ENCODE results near the gene MINK1. TPM values are rescaled to one million over a fixed set of nuclear protein-coding genes. Genes with fewer than 3 reads are reported as not detected.

The MINK1 gene
- total and polyA plus RNA-seq, 10 of the 15 experiments (the other 5 are each of a cell fraction or from before 2014, with no cell fraction given): 0.08 to 55.6 (median 15.0) TPM

DNA sequence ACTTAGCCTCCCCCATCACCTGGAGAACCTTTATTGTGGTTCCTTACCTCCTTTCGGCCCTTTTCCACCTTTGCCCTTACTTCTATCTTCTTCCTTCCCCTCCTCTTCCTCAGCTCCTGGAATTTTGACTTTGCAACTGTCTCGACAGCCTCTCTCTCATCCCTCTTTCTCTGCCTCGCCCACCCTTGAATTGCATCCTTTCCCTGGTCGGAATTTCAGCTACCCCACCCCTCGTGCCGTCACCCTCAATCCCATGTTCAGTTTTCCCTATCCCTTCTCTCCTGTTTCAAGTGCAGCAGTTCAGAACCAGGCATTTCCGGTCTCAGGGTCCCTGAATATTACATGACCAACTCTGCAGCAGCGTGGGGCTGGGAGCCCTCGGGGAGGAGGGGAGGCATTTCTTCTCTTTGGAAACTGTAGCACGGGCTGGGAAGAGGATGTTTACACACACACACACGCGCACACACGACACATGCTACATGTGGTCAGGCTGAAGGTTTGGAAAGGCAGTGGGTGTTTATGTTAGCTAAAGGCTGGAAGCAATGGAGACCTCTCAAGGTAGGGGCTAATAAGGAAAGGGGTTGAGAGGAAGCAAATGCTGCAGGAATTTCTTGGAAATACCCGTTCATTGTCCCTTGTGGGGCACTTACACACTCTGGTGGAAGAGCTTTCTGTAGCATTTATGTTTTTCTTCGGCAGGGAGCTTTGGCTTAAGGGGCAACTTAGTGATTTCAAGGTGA lies 971 bp downstream of the MINK1 start:
- ChIA-PET POLR2A (interaction anchor here (0.5 to 1.3 kb wide), 5 partner anchors 9 to 48 kb away, joined by 3 to 5 read pairs (median 4); partner anchors contain the start of gene PSMB6), SMC1A (ENCODE audit: uncharacterized antibody, unreplicated experiment) (interaction anchor here (1.0 kb wide), 1 partner anchor 124 kb away, joined by 3 read pairs; the partner anchor contains the start of gene ARRB2), CTCF (interaction anchor here (0.6 kb wide), 1 partner anchor 146 kb away, joined by 3 read pairs; no protein-coding TSS in a partner anchor), RAD21 (ENCODE audit: unreplicated experiment) (interaction anchor here (1.8 to 2.0 kb wide), 2 partner anchors 44 to 124 kb away, joined by 5 to 7 read pairs; partner anchors contain the start of gene ARRB2)
- Histone ChIP-seq H4K20me1 (ENCODE audit: control insufficient read depth, insufficient read depth) (peaks cover 9% of the 10 kb centered on the region; the same call in 1 of the 2 replicates), H3K4me3 (peak overlapping the region; percentile 82), H3K27me3 (replicated peaks in 1 of 2; ENCODE audit: control insufficient read depth in 2 of 2, insufficient read depth in 2 of 2, low read length in 1 of 2) (no peaks in the 10 kb centered on the region), H3K36me3 (ENCODE audit: control insufficient read depth in 2 of 2, insufficient read depth in 2 of 2, low read length in 1 of 2) (no peaks in the 10 kb centered on the region; a peak in 2 of 4 replicates), H3K4me1 (ENCODE audit: control insufficient read depth, insufficient read depth, low read length) (peaks cover 23% of the 10 kb centered on the region), H3K4me2 (ENCODE audit: control insufficient read depth, insufficient read depth) (peak overlapping the region; percentile 73), H3K79me2 (ENCODE audit: control insufficient read depth, insufficient read depth, low read length) (peaks cover 33% of the 10 kb centered on the region), H3K27ac (ENCODE audit: control insufficient read depth, insufficient read depth) (peak overlapping the region; percentile 76; the same call in 1 of the 2 replicates), H2AFZ (ENCODE audit: control insufficient read depth, low read depth, low read length) (peak overlapping the region; percentile 79), H3K9ac (ENCODE audit: control insufficient read depth, insufficient read depth, low read length) (peak overlapping the region; percentile 65), H3K9me3 (replicated peaks; ENCODE audit: control insufficient read depth, insufficient read depth, low read length) (no peaks in the 10 kb centered on the region)
- in situ Hi-C loops (cut with MboI) (no loop called here), intact Hi-C loops (cut with micrococcal nuclease; ENCODE audit: unreplicated experiment) (no loop called here)
- WGBS (ENCODE audit: insufficient coverage, insufficient replicate concordance, low lambda C conversion rate, missing lambda C conversion rate): 4% methylated on average over 15 of the region's 15 CpGs
- no TSS peak for BruUV-seq (replicated peaks)
- ATAC-seq: peak; percentile 9; the same call in 1 of the 3 replicates
- DNase-seq (ENCODE audit: low read depth, low spot score): no peak
- FAIRE-seq: no peak
- TF ChIP-seq RCOR1 (conservative IDR thresholded peaks at IDR 0.05; ENCODE audit: low read depth, low read length): no peak
- TF ChIP-seq, protein P1, sequence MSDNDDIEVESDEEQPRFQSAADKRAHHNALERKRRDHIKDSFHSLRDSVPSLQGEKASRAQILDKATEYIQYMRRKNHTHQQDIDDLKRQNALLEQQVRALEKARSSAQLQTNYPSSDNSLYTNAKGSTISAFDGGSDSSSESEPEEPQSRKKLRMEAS (IDR thresholded peaks at IDR 0.05; ENCODE audit: low read depth, low read length): peak; percentile 36; the same call in 1 of the 2 replicates
- no peak for TF ChIP-seq YBX1 (IDR thresholded peaks at IDR 0.05)
- no peak for TF ChIP-seq STAT1 (conservative IDR thresholded peaks at IDR 0.05)
- no peak for TF ChIP-seq TARDBP (IDR thresholded peaks at IDR 0.05; ENCODE audit: borderline replicate concordance)
- no peak for TF ChIP-seq EGR1 (IDR thresholded peaks at IDR 0.05; ENCODE audit: borderline replicate concordance in 1 of 2, low read depth in 2 of 2, low read length in 2 of 2)
- no peak for TF ChIP-seq CHD1 (IDR thresholded peaks at IDR 0.05; ENCODE audit: low read depth, low read length)
- TF ChIP-seq SPI1 (IDR thresholded peaks at IDR 0.05; ENCODE audit: borderline replicate concordance, insufficient read depth, low read depth, low read length): no peak
- no peak for TF ChIP-seq PAX8 (IDR thresholded peaks at IDR 0.05)
- TF ChIP-seq NKRF (conservative IDR thresholded peaks at IDR 0.05): no peak
- no peak for TF ChIP-seq SMAD5 (IDR thresholded peaks at IDR 0.05; ENCODE audit: low read depth)
- TF ChIP-seq, protein P2, sequence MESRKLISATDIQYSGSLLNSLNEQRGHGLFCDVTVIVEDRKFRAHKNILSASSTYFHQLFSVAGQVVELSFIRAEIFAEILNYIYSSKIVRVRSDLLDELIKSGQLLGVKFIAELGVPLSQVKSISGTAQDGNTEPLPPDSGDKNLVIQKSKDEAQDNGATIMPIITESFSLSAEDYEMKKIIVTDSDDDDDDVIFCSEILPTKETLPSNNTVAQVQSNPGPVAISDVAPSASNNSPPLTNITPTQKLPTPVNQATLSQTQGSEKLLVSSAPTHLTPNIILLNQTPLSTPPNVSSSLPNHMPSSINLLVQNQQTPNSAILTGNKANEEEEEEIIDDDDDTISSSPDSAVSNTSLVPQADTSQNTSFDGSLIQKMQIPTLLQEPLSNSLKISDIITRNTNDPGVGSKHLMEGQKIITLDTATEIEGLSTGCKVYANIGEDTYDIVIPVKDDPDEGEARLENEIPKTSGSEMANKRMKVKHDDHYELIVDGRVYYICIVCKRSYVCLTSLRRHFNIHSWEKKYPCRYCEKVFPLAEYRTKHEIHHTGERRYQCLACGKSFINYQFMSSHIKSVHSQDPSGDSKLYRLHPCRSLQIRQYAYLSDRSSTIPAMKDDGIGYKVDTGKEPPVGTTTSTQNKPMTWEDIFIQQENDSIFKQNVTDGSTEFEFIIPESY (IDR thresholded peaks at IDR 0.05): no peak
- TF ChIP-seq, protein P3, sequence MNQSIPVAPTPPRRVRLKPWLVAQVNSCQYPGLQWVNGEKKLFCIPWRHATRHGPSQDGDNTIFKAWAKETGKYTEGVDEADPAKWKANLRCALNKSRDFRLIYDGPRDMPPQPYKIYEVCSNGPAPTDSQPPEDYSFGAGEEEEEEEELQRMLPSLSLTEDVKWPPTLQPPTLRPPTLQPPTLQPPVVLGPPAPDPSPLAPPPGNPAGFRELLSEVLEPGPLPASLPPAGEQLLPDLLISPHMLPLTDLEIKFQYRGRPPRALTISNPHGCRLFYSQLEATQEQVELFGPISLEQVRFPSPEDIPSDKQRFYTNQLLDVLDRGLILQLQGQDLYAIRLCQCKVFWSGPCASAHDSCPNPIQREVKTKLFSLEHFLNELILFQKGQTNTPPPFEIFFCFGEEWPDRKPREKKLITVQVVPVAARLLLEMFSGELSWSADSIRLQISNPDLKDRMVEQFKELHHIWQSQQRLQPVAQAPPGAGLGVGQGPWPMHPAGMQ (IDR thresholded peaks at IDR 0.05; ENCODE audit: borderline replicate concordance): no peak
- TF ChIP-seq, protein P4, sequence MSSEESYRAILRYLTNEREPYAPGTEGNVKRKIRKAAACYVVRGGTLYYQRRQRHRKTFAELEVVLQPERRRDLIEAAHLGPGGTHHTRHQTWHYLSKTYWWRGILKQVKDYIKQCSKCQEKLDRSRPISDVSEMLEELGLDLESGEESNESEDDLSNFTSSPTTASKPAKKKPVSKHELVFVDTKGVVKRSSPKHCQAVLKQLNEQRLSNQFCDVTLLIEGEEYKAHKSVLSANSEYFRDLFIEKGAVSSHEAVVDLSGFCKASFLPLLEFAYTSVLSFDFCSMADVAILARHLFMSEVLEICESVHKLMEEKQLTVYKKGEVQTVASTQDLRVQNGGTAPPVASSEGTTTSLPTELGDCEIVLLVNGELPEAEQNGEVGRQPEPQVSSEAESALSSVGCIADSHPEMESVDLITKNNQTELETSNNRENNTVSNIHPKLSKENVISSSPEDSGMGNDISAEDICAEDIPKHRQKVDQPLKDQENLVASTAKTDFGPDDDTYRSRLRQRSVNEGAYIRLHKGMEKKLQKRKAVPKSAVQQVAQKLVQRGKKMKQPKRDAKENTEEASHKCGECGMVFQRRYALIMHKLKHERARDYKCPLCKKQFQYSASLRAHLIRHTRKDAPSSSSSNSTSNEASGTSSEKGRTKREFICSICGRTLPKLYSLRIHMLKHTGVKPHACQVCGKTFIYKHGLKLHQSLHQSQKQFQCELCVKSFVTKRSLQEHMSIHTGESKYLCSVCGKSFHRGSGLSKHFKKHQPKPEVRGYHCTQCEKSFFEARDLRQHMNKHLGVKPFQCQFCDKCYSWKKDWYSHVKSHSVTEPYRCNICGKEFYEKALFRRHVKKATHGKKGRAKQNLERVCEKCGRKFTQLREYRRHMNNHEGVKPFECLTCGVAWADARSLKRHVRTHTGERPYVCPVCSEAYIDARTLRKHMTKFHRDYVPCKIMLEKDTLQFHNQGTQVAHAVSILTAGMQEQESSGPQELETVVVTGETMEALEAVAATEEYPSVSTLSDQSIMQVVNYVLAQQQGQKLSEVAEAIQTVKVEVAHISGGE (CRISPR knock-in tag; IDR thresholded peaks at IDR 0.05): no peak
